Measurements from ENCODE around the gene FOXN3.

FOXN3 gene

GRCh38 chr14:89417091-89417464 is at the start of gene FOXN3:
Gene FOXN3, minus strand, starts transcription at chr14:89417233. Its CDS starts 4,757 bp downstream, at chr14:89412476.
- in situ Hi-C loops (cut with MboI; ENCODE audit: low pct_unique_long_range_greater_than_20kb, low sequenced_read_pairs): no loop called here
- peak; percentile 84 for DNase-seq

GRCh38 chr14:89466484-89466883 is 49.5 kb upstream of the FOXN3 start:
- in situ Hi-C loops (cut with MboI; ENCODE audit: low pct_unique_long_range_greater_than_20kb, low sequenced_read_pairs): no loop called here
- DNase-seq: peak; percentile 46

GRCh38 chr14:89465876-89466275 is 48.8 kb upstream of the FOXN3 start:
- in situ Hi-C loops (cut with MboI; ENCODE audit: low pct_unique_long_range_greater_than_20kb, low sequenced_read_pairs): no loop called here

GRCh38 chr14:89461256-89461655 is 44.2 kb upstream of the FOXN3 start:
- in situ Hi-C loops (cut with MboI; ENCODE audit: low pct_unique_long_range_greater_than_20kb, low sequenced_read_pairs): no loop called here
- DNase-seq: no peak

More at GRCh38 chr14:89465876-89466275, 48.8 kb upstream of the FOXN3 start:
- no peak for DNase-seq

GRCh38 chr14:89458713-89459420 is 41.8 kb upstream of the FOXN3 start:
- in situ Hi-C loops (cut with MboI; ENCODE audit: low pct_unique_long_range_greater_than_20kb, low sequenced_read_pairs): no loop called here
- no peak for DNase-seq

GRCh38 chr14:89457007-89457406 is 40.0 kb upstream of the FOXN3 start:
- DNase-seq: no peak
- in situ Hi-C loops (cut with MboI; ENCODE audit: low pct_unique_long_range_greater_than_20kb, low sequenced_read_pairs): no loop called here

- DNase-seq: no peak
- in situ Hi-C loops (cut with MboI; ENCODE audit: low pct_unique_long_range_greater_than_20kb, low sequenced_read_pairs): no loop called here
These were observed 38.4 kb upstream of the FOXN3 start for GRCh38 chr14:89455412-89455811.

- no peak for DNase-seq
- in situ Hi-C loops (cut with MboI; ENCODE audit: low pct_unique_long_range_greater_than_20kb, low sequenced_read_pairs): no loop called here
These were observed 38.0 kb upstream of the FOXN3 start for GRCh38 chr14:89454996-89455395.

- in situ Hi-C loops (cut with MboI; ENCODE audit: low pct_unique_long_range_greater_than_20kb, low sequenced_read_pairs): no loop called here
- DNase-seq: no peak
These were observed 35.2 kb upstream of the FOXN3 start for GRCh38 chr14:89452281-89452680.

- in situ Hi-C loops (cut with MboI; ENCODE audit: low pct_unique_long_range_greater_than_20kb, low sequenced_read_pairs): no loop called here
- no peak for DNase-seq
These were observed 34.2 kb upstream of the FOXN3 start for GRCh38 chr14:89451229-89451628.

GRCh38 chr14:89447182-89447944 is 30.3 kb upstream of the FOXN3 start:
- peak; percentile 60 for DNase-seq
- in situ Hi-C loops (cut with MboI; ENCODE audit: low pct_unique_long_range_greater_than_20kb, low sequenced_read_pairs): no loop called here

GRCh38 chr14:89445273-89445973 is 28.4 kb upstream of the FOXN3 start:
- peak; percentile 27 for DNase-seq
- in situ Hi-C loops (cut with MboI; ENCODE audit: low pct_unique_long_range_greater_than_20kb, low sequenced_read_pairs): no loop called here

- in situ Hi-C loops (cut with MboI; ENCODE audit: low pct_unique_long_range_greater_than_20kb, low sequenced_read_pairs): no loop called here
- no peak for DNase-seq
These were observed 27.6 kb upstream of the FOXN3 start for GRCh38 chr14:89444516-89445125.

GRCh38 chr14:89444044-89444443 is 27.0 kb upstream of the FOXN3 start:
- in situ Hi-C loops (cut with MboI; ENCODE audit: low pct_unique_long_range_greater_than_20kb, low sequenced_read_pairs): no loop called here
- no peak for DNase-seq

GRCh38 chr14:89443042-89443629 is 26.1 kb upstream of the FOXN3 start:
- in situ Hi-C loops (cut with MboI; ENCODE audit: low pct_unique_long_range_greater_than_20kb, low sequenced_read_pairs): no loop called here

GRCh38 chr14:89442280-89442679 is 25.2 kb upstream of the FOXN3 start:
- in situ Hi-C loops (cut with MboI; ENCODE audit: low pct_unique_long_range_greater_than_20kb, low sequenced_read_pairs): no loop called here
- no peak for DNase-seq

More at GRCh38 chr14:89443042-89443629, 26.1 kb upstream of the FOXN3 start:
- DNase-seq: no peak

- no peak for DNase-seq
- in situ Hi-C loops (cut with MboI; ENCODE audit: low pct_unique_long_range_greater_than_20kb, low sequenced_read_pairs): no loop called here
These were observed 24.2 kb upstream of the FOXN3 start for GRCh38 chr14:89440986-89441909.

- no peak for DNase-seq
- in situ Hi-C loops (cut with MboI; ENCODE audit: low pct_unique_long_range_greater_than_20kb, low sequenced_read_pairs): no loop called here
These were observed 19.0 kb upstream of the FOXN3 start for GRCh38 chr14:89435892-89436656.

Measured in KBM-7 (cell line).